Middle frontal gyrus (tissue), 1 donor: ENCODE results near the gene USP20.

ENCODE experiments used
- DNase-seq: peaks from one replicate; pipeline ENCODE4 v3.0.0-alpha.2; 2015; ENCODE audit warnings: low spot score; ENCODE audit errors: extremely low spot score

Gene USP20

GRCh38 chr9:129914051-129914450 lies 78.8 kb downstream of the USP20 start:
- no peak for DNase-seq

GRCh38 chr9:129916707-129917106 lies 81.4 kb downstream of the USP20 start:
- no peak for DNase-seq

- DNase-seq: no peak
Measured at GRCh38 chr9:129918296-129918950, 83.2 kb downstream of the USP20 start.

GRCh38 chr9:129919277-129919676 lies 84.0 kb downstream of the USP20 start:
- DNase-seq: no peak

GRCh38 chr9:129919841-129920240 lies 84.6 kb downstream of the USP20 start:
- DNase-seq: no peak

GRCh38 chr9:129921905-129922304 lies 86.6 kb downstream of the USP20 start:
- no peak for DNase-seq

GRCh38 chr9:129923589-129923988 lies 88.3 kb downstream of the USP20 start:
- DNase-seq: no peak

- no peak for DNase-seq
Measured at GRCh38 chr9:129929496-129930125, 94.4 kb downstream of the USP20 start.

GRCh38 chr9:129930743-129931142 lies 95.5 kb downstream of the USP20 start:
- DNase-seq: no peak
